Measurements from ENCODE around the gene POGLUT3.
A peak's percentile ranks its signal among the peaks of the same experiment; 100 is the strongest.

POGLUT3 gene

GRCh38 chr11:108500169-108500568, 2.0 kb upstream of the POGLUT3 start:
- no peak for FAIRE-seq

- no peak for FAIRE-seq
Observed at GRCh38 chr11:108498816-108499408, 728 bp upstream of the POGLUT3 start.

- peak; percentile 53 for FAIRE-seq
Observed at GRCh38 chr11:108497317-108498045, 703 bp downstream of the POGLUT3 start.

- FAIRE-seq, result no peak
Observed at GRCh38 chr11:108496643-108497256, 1.4 kb downstream of the POGLUT3 start.

GRCh38 chr11:108495326-108495725, 2.9 kb downstream of the POGLUT3 start:
- FAIRE-seq, result no peak

- FAIRE-seq, result no peak
Observed at GRCh38 chr11:108494182-108494581, 4.0 kb downstream of the POGLUT3 start.

- FAIRE-seq, result no peak
Observed at GRCh38 chr11:108491936-108492335, 6.2 kb downstream of the POGLUT3 start.

GRCh38 chr11:108486828-108487227, 11.4 kb downstream of the POGLUT3 start:
- no peak for FAIRE-seq

GRCh38 chr11:108486331-108486730, 11.9 kb downstream of the POGLUT3 start:
- FAIRE-seq, result no peak

GRCh38 chr11:108483163-108483562, 15.0 kb downstream of the POGLUT3 start:
- FAIRE-seq, result no peak

- no peak for FAIRE-seq
Observed at GRCh38 chr11:108474664-108475463, 23.3 kb downstream of the POGLUT3 start.

GRCh38 chr11:108472681-108473080, 25.5 kb downstream of the POGLUT3 start:
- no peak for FAIRE-seq

- FAIRE-seq, result peak; percentile 72
Observed at GRCh38 chr11:108468478-108468864, 29.7 kb downstream of the POGLUT3 start.

GRCh38 chr11:108467091-108467823, 30.9 kb downstream of the POGLUT3 start, which contains the start of gene C11orf65:
Gene C11orf65 (minus strand): TSS chr11:108467529. CDS start chr11:108461559, 5,970 bp downstream.
- FAIRE-seq, result peak; percentile 97

GRCh38 chr11:108466405-108466804, 31.8 kb downstream of the POGLUT3 start:
- peak; percentile 75 for FAIRE-seq

GRCh38 chr11:108453207-108453835, 44.9 kb downstream of the POGLUT3 start:
- FAIRE-seq, result no peak

Data from islet of Langerhans (tissue), 1 donor.